ENCODE data around the gene PTPRG. TPM values are rescaled to one million over a fixed set of nuclear protein-coding genes. Genes with fewer than 3 reads are reported as not detected.

PTPRG gene
- total and polyA plus RNA-seq, 7 donors = 0.69 to 76.3 (median 62.7) TPM

DNA sequence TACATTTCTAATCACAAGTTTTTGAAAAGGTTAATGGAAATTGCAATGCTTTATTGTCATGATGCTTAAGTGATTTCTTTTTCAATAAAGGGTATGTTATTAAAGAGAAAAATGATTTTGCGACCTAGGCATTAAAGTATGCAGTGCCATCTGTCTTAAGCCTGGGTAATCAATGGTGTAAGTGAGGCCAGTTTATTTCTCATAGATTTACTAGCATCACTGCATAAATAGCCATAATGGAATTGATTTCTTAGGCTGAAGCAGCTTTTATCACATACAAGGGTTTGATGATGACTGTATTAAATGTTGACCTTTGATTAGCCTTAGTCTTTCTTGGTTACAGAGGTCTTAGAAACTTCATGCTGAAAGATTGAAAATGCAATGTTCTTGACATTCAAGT is 464.5 kb downstream of the PTPRG start:
- Histone ChIP-seq H3K4me1 (peaks cover 0 to 23% (median 17%) of the 10 kb centered on the region in 4 donors), H3K9me3 (no peaks in the 10 kb centered on the region), H3K4me3 (no peak overlapping the region), H3K27ac (no peak overlapping the region), H3K27me3 (no peaks in the 10 kb centered on the region), H3K36me3 (no peaks in the 10 kb centered on the region)
- no peak for DNase-seq
- TF ChIP-seq CTCF (IDR thresholded peaks at IDR 0.05) = no peak
- TF ChIP-seq EP300 (IDR thresholded peaks at IDR 0.05) = no peak
- no peak for TF ChIP-seq POLR2A (IDR thresholded peaks at IDR 0.05)
- no peak for TF ChIP-seq POLR2AphosphoS5 (IDR thresholded peaks at IDR 0.05)
- intact Hi-C loops (cut with DNase I) = no loop called here
- 98 to 99% methylated on average over 1 of the region's 1 CpG for WGBS, 2 donors

- H3K27ac ChIP-seq = peak overlapping the region in 1 of 4 donors; percentile 2
- peaks cover 0 to 23% (median 17%) of the 10 kb centered on the region in 4 donors for H3K4me1 ChIP-seq
- no peaks in the 10 kb centered on the region for H3K27me3 ChIP-seq
- 88 to 94% methylated on average over 4 of the region's 4 CpGs for WGBS, 2 donors
- no peaks in the 10 kb centered on the region for H3K36me3 ChIP-seq
- intact Hi-C loops (cut with DNase I) = no loop called here
- no peak for TF ChIP-seq EP300 (IDR thresholded peaks at IDR 0.05)
- TF ChIP-seq POLR2AphosphoS5 (IDR thresholded peaks at IDR 0.05) = no peak
- no peak for TF ChIP-seq POLR2A (IDR thresholded peaks at IDR 0.05)
- TF ChIP-seq CTCF (IDR thresholded peaks at IDR 0.05) = no peak
- no peak overlapping the region for H3K4me3 ChIP-seq
- H3K9me3 ChIP-seq = no peaks in the 10 kb centered on the region
- DNase-seq = no peak
These were observed 465.9 kb downstream of the PTPRG start for GRCh38 chr3:62027241-62027640.

DNA sequence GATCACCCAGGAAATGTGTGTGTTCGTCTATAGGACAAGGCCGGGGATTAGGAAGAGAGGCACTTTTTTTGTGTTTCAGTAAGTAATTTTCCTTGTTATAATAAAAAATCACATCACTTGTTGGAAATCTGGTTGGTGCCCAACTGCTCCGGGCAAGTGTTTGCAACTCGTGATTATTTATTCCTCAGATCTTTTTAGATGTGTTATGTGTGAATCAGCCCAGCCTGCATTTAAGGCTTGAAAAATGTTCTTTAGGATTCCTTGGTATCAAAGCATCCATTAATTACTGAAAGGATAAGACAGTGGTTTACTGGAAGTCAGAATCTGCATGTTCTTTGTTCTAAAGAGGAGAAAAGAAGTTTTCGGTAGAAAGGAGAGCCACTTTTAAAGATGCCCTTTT is 466.4 kb downstream of the PTPRG start:
- H3K27ac ChIP-seq = peak overlapping the region in 1 of 4 donors; percentile 2

GRCh38 chr3:62028236-62028635 is 466.9 kb downstream of the PTPRG start:
- H3K27ac ChIP-seq = peak overlapping the region in 1 of 4 donors; percentile 2
- intact Hi-C loops (cut with DNase I) = no loop called here

More for the DNA sequence above, 466.4 kb downstream of the PTPRG start:
- peaks cover 0 to 23% (median 17%) of the 10 kb centered on the region in 4 donors for H3K4me1 ChIP-seq
- H3K9me3 ChIP-seq = no peaks in the 10 kb centered on the region
- H3K36me3 ChIP-seq = no peaks in the 10 kb centered on the region
- TF ChIP-seq POLR2A (IDR thresholded peaks at IDR 0.05) (no peak), EP300 (IDR thresholded peaks at IDR 0.05) (no peak), CTCF (IDR thresholded peaks at IDR 0.05) (no peak)
- no peak for DNase-seq
- WGBS, 2 donors = 87 to 90% methylated on average over 5 of the region's 5 CpGs
- H3K4me3 ChIP-seq = no peak overlapping the region
- intact Hi-C loops (cut with DNase I) = no loop called here
- H3K27me3 ChIP-seq = no peaks in the 10 kb centered on the region

More at GRCh38 chr3:62028236-62028635, 466.9 kb downstream of the PTPRG start:
- Histone ChIP-seq H3K4me3 (no peak overlapping the region), H3K36me3 (no peaks in the 10 kb centered on the region), H3K27me3 (no peaks in the 10 kb centered on the region), H3K9me3 (no peaks in the 10 kb centered on the region), H3K4me1 (peaks cover 0 to 23% (median 17%) of the 10 kb centered on the region in 4 donors)
- DNase-seq = no peak
- TF ChIP-seq EP300 (IDR thresholded peaks at IDR 0.05) (no peak), POLR2AphosphoS5 (IDR thresholded peaks at IDR 0.05) (no peak), POLR2A (IDR thresholded peaks at IDR 0.05) (no peak), CTCF (IDR thresholded peaks at IDR 0.05) (no peak)
- 84 to 91% methylated on average over 5 of the region's 5 CpGs for WGBS, 2 donors
